Activated CD4-positive, CD25-positive, alpha-beta regulatory T cell treated with anti-CD3 and anti-CD28 coated beads, Interleukin-2, amount 50 U/mL, for 72 hours (primary cell): ENCODE data around the gene IVD.
A peak's percentile ranks its signal among the peaks of the same experiment; 100 is the strongest.

Source experiments
- DNase-seq: peaks from one replicate; pipeline ENCODE4 v3.0.0; 2021

Gene IVD

DNA sequence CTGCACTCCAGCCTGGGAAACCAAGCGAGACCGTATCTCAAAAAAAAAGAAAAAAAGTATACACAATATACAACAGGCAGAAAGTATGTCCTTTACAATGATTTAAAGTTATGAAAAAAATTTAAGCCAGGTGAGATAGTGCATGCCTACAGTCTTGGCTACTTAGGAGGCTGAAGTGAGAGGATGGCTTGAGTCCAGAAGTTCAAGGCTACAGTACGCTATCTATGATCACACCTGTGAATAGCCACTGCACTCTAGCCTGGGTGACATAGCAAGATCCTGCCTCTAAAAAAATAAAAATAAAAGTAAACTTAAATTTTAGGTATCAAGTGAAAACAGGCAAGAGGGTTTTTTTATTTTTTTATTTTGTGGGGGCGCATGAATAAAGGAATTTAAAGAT lies 26.2 kb upstream of the IVD start:
- DNase-seq: no peak

- no peak for DNase-seq
Observed at GRCh38 chr15:40379853-40380252, 25.7 kb upstream of the IVD start.

DNA sequence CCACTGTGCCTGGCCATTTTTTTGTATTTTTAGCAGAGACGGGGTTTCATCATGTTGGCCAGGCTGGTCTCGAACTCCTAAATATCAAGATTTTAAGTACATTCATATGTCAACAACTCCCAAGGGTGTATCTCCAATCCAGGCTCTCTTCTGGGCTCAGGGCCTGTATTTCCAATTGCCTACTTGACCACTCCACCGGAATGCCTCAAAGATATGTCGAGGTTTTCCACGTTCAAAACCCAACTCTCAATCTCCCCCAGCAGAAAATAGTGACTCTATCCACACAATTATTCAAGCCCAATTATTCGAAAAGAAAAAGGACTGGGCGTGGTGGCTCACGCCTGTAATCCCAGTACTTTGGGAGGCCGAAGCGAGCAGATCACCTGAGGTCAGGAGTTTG lies 25.0 kb upstream of the IVD start:
- no peak for DNase-seq

DNA sequence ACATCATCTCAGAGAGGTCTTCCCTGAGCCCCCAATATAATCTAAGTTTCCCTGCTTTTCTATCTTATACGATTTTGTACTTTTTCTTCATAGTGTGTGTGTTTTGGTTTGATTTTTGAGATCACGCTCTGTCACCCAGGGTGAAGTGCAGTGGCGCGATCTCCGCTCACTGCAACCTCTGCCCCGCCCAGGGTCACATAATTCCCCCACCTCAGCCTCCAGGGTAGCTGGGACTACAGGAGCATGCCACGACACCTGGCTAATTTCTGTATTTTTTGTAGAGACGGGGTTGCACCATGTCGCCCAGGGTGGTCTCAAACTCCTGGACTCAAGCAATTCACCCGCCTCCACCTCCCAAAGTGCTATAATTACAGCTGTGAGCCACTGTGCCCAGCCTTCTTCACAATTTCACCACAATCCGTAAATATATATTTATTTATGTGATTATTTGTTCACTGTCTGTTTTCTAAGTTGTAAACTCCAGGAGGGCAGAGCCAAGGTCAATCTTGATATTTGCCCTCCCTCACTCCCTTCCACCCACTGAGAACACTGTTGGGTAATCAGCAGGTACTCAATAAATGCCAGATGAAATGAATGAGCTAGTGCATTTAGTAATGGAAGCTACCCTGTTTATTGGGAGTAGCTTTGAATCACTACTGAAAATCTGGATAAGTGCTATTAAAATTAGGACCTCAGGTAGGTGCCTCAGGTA lies 23.6 kb upstream of the IVD start:
- DNase-seq: no peak

GRCh38 chr15:40382580-40383456 lies 22.8 kb upstream of the IVD start, which contains the start of gene KNSTRN:
KNSTRN (plus strand) TSS chr15:40382721; CDS start chr15:40382836, 115 bp downstream.
- DNase-seq: peak; percentile 87

GRCh38 chr15:40386480-40386879 lies 19.1 kb upstream of the IVD start:
- no peak for DNase-seq

DNA sequence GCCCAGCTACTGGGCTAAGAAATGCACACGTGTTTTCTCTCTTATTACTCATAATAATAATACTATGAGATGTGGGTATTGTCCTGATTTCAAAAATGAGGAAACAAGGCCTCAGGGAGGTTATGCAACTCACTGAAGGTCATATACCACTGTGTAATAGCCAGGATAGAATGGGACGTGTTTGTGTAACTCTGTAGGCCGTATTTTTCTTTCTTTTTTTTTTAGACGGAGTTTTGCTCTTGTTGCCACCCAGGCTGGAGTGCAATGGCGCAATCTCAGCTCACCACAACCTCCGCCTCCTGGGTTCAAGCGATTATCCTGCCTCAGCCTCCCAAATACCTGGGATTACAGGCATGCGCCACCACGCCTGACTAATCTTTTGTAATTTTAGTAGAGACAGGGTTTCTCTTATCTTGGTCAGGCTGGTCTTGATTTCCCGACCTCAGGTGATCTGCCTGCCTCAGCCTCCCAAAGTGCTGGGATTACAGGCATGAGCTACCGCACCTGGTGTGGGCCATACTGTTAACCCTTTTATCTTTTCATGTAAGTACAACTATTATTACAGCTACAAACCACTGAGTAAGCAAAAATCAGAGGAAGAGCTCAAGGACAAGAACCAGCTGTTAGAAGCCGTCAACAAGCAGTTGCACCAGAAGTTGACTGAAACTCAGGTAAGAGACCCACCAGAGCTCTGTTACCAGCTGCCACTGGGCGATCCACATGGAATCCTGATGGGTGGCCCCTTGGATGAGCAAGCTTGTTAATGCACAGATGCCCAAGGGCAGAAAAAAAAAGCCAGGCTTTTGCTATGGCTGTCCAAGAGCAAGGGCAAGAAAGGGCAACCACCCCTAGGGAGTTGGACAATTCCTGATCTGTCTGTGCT lies 16.4 kb upstream of the IVD start:
- no peak for DNase-seq

- DNase-seq: no peak
Observed at GRCh38 chr15:40389824-40390595, 15.6 kb upstream of the IVD start.

DNA sequence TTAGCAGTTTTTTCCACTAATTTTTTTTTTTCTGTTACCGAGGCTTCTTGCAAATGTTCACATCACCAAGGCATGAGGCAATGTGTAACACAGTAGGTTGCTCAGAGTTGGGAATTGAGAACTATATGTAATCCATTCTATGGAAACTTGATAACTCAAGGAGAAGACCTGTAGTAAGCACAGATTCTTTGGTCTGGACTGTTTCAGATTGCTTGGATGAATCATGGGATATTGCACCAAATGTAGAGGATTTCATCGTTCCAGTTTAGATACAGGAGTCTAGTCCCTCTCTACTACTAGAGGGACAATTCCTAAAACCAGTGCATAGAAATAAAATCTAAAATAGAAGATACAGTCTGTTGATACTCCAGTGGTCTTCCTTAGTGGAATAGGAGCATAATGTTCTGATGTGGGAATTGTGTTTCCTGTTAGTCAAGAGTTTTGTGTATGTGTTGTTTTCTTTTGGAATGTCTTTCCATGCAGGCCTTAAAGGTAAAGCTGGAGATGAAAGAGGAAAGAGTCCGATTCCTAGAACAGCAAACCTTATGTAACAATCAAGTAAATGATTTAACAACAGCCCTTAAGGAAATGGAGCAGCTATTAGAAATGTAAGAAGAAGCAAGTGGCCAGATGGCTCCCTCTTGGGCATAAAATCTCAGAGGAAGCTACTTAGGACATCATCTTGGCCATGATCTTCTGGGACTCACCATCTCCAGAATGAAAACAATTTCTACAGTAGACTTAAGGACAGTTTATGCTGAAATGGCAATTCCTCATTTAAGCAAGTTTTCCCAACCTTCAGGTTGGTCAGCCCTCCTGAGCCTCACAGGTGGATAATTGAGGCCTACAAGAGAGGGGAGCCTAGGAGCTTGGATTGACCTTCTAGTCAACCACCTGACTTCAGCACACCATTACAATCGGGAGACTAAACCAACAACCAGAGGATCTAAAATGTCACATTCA lies 12.3 kb upstream of the IVD start:
- no peak for DNase-seq

DNA sequence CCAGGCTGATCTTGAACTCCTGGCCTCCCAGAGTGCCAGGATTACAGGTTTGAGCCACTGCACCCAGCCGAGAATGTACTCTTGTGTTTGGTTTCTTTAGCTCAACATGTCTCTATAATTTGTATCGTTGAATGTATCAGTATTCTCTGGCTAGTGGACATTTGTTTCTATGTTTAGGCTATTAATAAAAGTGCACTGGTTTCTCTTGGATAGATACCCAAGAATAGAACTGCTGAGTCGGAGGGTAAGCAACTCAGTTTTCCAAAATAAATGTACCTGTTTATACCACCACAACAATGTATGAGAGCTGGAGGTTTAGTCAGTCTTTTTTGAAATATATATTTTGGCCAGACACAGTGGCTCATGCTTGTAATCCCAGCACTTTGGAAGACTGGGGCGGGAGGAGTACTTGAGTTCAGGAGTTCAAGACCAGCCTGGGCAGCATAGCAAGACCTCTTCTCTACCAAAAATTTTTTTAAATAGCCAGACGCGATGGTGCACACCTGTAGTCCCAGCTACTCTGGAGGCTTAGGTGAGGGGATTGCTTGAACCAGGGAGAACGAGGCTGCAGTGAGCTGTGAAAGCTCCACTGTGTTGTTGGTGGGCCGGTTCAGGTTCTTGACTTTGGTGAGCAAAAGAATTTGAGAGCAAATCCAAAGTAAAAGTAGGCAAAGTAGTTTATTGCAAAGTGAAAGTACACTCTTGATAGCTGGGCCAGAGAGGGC lies 7.7 kb upstream of the IVD start:
- no peak for DNase-seq

- DNase-seq: no peak
Observed at GRCh38 chr15:40398413-40398873, 7.2 kb upstream of the IVD start.

DNA sequence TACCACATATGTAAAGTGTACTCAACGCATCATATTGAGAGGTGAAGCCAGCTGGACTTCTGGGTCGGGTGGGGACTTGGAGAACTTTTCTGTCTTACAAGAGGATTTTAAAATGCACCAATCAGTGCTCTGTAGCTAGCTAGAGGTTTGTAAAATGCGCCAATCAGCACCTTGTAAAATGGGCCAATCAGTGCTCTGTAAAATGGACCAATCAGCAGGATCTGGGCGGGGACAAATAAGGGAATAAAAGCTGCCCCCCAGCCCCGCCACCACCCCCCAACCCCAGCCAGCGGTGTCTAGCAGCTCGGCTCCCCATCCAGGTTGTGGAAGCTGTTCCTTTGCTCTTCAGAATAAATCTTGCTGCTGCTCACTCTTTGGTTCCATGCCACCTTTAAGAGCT lies 6.2 kb upstream of the IVD start:
- no peak for DNase-seq

- DNase-seq: no peak
Observed at GRCh38 chr15:40407330-40407990, 1.9 kb downstream of the IVD start.

- no peak for DNase-seq
Observed at GRCh38 chr15:40409366-40409765, 3.8 kb downstream of the IVD start.

- no peak for DNase-seq
Observed at GRCh38 chr15:40410476-40410875, 4.9 kb downstream of the IVD start.

- no peak for DNase-seq
Observed at GRCh38 chr15:40412095-40412759, 6.6 kb downstream of the IVD start.

GRCh38 chr15:40413036-40413435 lies 7.4 kb downstream of the IVD start:
- no peak for DNase-seq

DNA sequence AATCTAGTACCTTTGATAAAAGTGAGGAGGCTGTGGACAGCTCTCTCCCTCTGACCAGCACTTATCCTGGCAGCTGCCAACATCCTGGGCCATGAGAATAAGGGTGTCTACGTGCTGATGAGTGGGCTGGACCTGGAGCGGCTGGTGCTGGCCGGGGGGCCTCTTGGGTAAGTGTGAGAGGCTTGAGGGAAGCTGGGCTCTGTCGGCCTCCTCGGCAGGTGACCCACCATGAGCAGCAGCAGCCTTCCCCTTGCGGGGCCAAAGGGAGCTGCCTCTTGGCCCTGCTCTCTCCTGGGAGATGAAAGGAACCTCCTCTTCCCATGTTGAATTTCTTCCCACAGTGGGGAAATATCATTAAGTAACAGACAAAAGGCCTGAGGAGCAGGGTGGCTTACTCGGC lies 9.2 kb downstream of the IVD start:
- DNase-seq: no peak

DNA sequence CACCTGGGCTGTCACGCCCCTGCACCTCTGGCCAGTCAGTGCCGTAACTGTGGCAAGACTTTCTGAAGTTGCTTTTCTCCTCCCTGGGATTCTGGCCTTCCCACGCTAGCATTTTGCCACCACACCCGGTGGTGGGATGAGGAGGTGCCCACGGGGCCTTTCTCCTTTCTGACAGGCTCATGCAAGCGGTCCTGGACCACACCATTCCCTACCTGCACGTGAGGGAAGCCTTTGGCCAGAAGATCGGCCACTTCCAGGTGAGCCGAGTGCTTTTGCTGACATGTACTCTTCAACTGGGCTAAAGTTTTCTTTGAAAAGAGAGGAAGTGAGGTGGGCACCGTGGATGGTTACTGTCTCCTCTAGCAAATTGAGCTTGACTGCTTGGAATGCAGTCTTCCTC lies 9.6 kb downstream of the IVD start:
- no peak for DNase-seq
